Activated CD4-positive, alpha-beta T cell treated with anti-CD3 and anti-CD28 coated beads for 1 hour (primary cell): ENCODE results near the gene NPAS1.

Source experiments
- DNase-seq: peaks from one replicate; pipeline ENCODE4 v3.0.0-alpha.2; 2020

The NPAS1 gene

GRCh38 chr19:47019431-47020041 is at the start of gene NPAS1:
NPAS1 (plus strand) TSS chr19:47019837; CDS start chr19:47021048, 1,211 bp downstream.
- DNase-seq: no peak

- DNase-seq: no peak
Measured at GRCh38 chr19:46970815-46971214, 48.8 kb upstream of the NPAS1 start.

GRCh38 chr19:46972311-46972710 is 47.3 kb upstream of the NPAS1 start:
- DNase-seq: no peak

DNA sequence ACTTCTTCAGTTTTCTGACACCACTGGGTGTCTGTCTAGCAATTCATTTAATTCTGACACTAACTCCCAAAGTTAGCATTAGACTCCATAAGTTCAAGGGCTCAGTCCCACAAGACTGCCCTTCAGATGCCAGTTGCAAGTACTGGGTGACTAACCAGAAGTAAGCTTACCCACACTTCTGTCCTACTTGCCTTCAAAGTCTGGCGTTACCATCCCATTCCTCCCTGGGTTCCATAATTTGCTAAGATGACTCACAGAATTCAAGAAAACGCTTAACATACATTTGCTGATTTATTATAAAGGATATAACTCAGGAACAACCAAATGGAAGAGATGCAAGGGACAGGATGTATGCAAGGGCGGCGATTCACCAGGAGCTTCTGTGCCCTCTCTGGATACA is 45.5 kb upstream of the NPAS1 start:
- no peak for DNase-seq

DNA sequence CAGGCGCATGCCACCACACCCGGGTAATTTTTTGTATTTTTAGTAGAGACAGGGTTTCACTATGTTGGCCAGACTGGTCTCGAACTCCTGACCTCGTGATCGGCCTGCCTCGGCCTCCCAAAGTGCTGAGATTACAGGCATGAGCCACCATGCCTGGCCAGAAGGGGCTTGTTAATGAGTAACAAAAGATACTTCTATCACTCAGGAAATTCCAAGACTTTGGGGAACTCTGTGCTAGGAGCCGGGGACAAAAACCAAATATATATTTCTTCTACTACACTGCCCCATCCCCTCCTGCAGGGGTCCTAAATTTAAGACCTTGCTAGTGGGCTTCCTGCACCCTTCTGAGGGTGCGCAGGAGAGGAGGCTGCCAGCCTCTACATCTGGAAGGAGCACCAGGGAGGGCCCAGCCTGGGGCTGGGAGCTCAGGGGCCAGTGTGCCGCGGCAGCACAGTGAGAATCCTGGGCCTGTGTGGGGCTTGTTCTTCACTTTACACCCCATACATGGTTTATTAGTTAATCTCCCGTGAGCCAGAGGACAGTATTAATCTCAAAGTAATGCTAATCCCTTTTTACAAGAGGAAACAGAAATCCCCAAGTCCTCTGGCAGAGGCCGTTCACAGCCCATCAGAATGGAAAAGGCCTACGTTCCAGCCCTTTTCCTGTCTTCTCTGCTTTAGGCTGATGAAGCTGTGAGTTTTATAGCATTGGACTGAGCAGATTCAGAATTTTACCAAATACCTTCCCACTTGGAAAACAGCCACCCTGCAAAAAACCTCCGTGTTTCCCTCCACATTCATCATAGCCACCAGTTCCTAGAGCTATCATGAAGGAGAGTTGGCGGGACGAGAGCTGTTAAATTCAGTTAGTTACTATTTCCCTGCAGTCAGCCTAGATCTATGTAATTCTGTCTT is 44.4 kb upstream of the NPAS1 start:
- no peak for DNase-seq

DNA sequence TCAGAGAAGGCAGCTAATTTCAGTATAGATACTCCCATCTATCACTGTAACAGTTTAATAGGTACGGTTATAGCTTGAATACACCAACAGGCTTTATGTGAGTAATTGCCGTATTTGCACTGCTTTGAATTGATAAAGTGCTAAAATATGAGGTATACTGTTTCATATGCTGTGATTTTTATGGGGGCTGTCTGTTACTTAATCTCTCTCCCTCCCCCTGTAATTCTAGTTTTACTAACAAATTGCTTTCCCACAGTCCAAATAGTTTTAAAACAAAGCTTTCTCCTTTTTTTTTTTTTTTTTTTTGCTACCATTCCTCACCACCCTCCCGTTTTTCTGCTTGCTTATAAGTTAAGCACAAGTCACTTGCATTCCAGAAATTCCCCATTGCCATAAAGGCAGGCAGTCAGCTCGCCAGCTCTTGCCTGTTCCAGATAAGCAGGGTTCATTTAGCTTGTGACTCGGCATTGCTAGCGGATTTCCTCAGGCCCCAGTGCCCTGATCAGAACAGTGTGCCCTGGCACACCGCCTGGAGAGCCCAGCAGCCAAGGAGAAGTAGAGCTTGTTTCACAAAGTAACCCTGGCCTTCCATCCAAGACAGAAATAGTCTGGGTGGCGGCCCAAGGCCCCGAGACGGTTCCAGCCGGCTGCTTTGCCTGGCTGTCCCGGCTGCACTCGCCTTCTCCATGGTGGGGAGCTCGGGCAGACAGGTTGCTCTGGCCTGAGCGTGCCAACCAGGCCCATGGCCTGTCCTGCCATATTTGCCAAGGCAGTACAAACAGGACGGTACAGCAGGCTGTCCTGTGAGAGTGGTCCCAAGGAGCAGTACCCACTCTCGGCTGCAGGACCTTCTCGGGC is 43.5 kb upstream of the NPAS1 start:
- no peak for DNase-seq

DNA sequence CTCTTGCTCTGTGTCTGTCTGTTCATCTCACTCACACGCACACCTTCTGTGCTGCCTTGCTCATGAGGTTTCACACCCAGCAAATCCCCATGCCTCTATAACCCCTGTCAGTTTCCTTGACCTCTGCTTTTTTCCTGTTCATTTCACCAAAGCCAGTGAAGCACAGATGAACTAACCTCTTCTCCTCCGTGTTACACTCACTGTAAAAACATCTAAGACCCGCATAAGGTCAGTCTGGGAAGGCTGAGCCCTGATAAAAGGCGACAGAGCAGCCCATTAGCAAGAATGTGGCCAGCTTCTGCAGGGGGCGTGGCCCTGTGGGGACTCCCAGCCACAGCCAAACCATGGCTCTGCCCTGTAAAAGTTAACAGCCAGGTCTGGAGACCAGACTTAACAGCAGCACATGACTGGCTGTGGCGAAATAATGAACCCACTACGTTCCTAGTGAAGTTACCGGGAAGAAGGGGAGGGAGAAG is 42.8 kb upstream of the NPAS1 start:
- DNase-seq: no peak

DNA sequence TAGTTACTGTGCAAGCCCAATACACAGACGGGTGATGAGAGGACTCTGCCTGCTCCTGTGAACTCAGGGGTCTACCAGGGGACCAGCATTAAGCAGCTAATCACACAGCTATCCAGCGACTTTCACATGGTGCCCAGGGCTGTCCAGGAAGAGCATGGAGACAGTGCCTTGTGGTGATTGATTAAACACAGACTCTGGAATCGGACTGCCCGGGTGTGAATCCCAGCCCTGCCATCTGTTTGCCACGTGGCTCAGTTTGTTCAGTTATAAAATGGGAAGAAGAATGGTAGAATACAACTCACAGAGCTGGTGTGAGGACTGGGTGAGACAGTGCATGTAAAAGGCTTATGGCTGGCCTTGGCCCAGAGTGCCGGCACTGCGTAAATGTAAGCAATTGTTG is 42.1 kb upstream of the NPAS1 start:
- DNase-seq: no peak

DNA sequence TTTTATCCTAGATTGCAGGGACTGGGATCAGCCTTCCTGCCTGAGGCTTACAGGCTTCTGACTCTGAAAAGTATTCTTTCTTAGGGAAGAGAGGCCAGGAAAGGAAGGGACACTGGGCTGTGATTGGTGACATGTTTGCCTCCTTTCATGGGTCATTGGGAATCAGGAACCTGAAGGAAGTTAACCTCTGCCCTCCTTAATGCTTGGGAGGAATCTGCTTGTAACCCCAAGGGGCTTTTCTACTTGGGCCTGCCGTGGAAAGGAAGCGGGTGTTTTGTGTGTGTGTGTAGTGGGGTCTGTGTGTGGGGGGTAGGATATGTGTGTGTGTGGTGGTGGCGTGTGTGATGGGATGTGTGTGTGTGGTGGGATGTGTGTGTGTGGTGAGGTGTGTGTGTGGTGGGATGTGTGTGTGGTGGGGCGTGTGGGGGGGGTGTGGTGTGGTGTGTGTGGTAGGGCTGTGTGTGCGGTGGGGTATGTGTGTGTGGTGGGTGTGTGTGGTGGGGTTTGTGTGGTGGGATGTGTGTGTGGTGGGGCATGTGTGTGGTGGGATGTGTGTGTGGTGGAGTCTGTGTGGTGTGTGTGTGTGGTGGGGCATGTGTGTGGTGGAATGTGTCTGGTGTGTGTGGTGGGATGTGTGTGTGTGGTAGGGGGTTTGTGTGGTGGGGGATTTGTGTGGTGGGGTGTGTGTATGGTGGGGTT is 41.3 kb upstream of the NPAS1 start:
- no peak for DNase-seq

GRCh38 chr19:46979126-46980105 is 40.2 kb upstream of the NPAS1 start:
- no peak for DNase-seq

GRCh38 chr19:46980761-46981160 is 38.9 kb upstream of the NPAS1 start:
- no peak for DNase-seq

DNA sequence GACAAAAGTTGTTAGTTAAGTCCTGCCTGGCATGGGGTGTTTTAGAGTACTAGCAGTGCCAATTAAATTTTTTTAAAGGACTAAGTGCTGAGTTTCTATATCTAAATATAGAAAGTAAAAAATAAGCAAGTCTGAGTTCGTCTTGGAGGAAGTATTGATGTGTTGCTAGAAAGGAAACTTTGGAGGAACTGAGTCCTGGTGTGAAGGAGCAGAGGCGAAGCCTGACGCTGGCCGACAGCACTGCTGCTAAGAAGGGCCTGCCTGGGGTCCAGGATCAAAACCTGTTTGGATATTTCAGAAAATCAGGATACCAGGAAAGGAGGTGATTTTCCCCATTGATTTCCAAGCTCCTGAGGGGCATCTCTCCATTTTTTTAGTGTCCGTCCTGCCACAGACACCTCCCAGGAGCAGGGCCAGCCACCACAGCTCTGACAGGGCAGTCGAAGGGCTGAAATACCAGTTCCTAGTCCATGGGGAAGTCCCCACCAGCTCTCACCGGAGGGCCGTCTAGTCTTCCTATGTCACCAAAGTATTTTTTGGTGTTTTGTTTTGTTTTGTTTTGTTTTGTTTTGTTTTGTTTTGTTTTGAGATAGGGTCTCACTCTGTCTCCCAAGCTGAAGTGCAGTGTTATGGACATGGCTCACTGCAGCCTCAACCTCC is 38.2 kb upstream of the NPAS1 start:
- DNase-seq: no peak

- DNase-seq: no peak
Measured at GRCh38 chr19:46983097-46983496, 36.5 kb upstream of the NPAS1 start.

DNA sequence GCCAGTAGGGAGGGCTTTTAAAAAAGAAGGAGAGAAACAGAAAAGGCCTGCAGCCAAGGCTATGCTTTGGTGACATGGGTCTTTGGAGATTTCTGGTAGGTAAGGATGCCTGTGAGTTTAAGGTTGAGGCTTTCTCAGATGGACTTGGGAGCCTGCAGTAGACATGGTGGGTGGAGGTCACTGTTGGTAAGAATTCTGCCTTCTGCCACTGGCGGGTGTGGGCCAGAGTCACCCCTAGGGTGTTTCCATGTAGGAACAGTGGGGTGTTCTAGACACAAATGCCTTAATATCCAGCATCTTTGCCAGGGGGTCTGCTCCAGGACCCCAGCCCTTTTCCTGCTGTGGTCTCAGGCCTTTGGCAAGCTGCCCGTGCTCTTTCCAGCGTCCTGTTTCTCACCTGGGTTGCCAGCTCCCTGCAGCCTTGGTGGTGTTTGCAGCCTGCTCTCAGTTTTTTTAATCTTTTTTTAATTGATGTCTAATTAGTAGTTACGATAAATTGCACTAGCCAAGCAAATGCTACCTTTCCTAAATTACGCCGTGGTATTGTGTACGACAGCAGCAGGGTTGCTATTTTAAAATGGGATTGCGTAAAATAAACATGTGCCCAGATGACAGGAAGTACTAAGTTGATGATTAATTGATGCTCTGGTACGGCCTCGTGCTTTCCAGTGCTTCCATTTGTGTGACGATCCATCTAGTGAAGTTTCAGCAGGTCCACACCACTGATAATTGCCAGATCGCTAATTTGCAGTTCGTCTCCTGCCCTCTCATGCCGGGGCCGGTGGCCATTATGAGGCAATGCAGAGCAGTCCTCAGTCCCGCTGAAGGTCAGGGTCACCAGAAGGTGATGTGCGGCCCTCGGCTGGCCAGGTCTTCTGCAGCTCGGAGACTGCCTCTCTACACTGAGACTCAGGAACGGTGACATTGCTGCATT is 35.3 kb upstream of the NPAS1 start:
- DNase-seq: no peak

DNA sequence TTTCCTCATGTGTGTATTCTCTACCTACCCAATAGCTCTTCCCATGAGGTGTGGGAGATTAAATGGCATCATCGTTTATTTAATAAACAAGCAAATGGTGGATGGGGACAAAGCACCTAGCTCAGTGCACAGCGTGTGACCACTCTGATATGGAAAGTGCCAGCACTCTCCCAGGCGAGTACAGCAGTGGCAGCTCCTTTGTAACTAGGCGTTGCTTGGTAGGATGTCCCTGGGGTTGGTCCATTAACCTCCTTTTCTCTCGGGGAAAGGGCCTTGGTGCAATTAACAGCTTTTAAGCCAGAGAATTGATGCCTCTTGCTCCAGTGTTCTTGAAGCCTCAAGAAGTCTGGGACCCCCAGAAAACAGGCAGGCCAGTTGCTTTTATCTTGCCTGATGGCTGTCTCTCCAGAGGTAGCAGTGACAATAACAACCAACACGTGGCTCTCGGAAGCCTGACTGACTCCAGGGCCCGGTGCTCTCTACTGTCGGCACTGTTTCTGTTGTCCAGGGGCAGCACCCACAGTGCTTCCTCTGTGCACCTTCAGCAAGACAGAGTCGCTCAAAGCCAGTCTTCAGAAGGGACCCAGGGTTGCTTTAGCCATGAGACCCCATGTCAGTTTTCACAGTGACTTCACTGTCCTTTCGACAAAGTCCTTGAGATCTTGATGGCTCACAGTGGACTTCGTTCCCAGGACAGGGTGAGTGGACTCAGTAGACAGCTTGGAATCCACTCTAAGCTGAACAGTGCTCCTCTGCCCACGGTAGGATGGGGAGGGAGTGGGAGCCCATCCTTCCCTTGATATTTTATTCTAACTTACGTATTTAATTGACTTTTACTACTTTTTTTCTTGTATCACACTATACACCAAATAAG is 33.9 kb upstream of the NPAS1 start:
- DNase-seq: no peak

- no peak for DNase-seq
Measured at GRCh38 chr19:46988614-46989230, 30.9 kb upstream of the NPAS1 start.

DNA sequence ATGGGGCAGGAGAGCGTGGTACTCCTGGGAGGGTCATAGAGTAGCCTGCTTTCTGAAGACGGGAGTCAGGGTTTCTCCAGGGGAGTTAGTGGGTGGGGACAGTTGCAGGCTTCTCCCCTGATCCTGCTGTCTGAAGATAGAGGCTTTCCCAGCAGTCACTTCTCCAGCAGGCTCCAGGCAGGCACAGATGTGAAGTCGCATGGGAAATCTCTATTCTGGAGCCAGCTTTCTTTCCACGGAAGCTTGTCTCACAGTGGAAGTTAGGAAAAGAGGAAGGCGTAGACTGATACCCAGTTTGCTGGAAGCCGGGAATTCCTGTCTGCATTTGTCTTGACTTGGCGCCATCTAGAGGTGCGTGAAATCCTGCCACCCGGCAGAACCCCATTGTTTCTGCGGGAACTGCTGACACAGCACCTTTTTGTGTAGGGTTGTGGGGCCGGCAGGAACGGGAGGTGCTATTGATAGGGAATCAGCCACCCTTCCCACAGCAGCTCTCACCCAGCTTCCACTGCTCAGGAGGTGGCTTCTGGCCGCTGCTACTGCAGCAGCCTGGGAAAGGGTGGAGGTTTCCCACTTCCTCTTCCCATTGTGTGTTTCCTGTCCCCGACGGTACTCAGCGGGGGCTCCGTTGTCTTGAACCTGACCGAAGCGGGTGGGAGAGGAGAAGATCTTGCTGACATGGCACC is 28.5 kb upstream of the NPAS1 start:
- DNase-seq: peak; percentile 36
